IMR-90 (cell line): Measurements from ENCODE around the gene GADD45A. TPM values are rescaled to one million over a fixed set of nuclear protein-coding genes. Genes with fewer than 3 reads are reported as not detected.

ENCODE experiments used
- ATAC-seq: fragments of 200-7000 bp; cut with Tn5 transposase; 2 replicates; pipeline ENCODE4 v1.9.1; 2020; ENCODE audit warnings: low read depth, mild to moderate bottlenecking, moderate library complexity
- Bru-seq: library from RNA; stranded (reverse); fragments of 400-500 nt; gene quantifications from one replicate; lab custom pipeline; 2021; lab: Mats Ljungman, UMichigan
- BruChase-seq, 2 experiments: library from RNA; stranded (reverse); fragments of 400-500 nt; gene quantifications; one replicate each; lab custom pipeline; 2021; lab: Mats Ljungman, UMichigan
- BruUV-seq: library from RNA; stranded (reverse); fragments of 400-500 nt; replicated peaks from 2 replicates; lab custom pipeline; 2021; lab: Mats Ljungman, UMichigan
- CTCF ChIA-PET: fragments of 300-600 bp; formaldehyde crosslinking; extraction: SDS; loops from one replicate; lab custom pipeline; 2021; ENCODE audit warnings: antibody characterized with exemption; lab: Yijun Ruan, JAX
- POLR2A ChIA-PET: fragments of 300-600 bp; sonication (Branson Sonifier 250); formaldehyde crosslinking; loops from one replicate; lab custom pipeline; 2022; ENCODE audit warnings: antibody characterized with exemption; ENCODE audit not compliant: unreplicated experiment; lab: Charles Lee
- DNase-seq: peaks from one replicate; pipeline ENCODE4 v3.0.0; 2013
- H2AFZ ChIP-seq: replicated peaks from 2 replicates; pipeline ENCODE3; 2013; ENCODE audit warnings: low read length, mild to moderate bottlenecking; ENCODE audit not compliant: poor library complexity
- H2AK5ac ChIP-seq: 2 replicates; pipeline ENCODE4 v1.6.1; 2013; ENCODE audit warnings: low read depth, low read length, inconsistent platforms
- H2AK9ac ChIP-seq: replicated peaks from 2 replicates; pipeline ENCODE3; 2013; ENCODE audit warnings: mild to moderate bottlenecking, low read depth, low read length, moderate library complexity; ENCODE audit not compliant: poor library complexity
- H2BK120ac ChIP-seq: 2 replicates; pipeline ENCODE4 v1.6.1; 2013; ENCODE audit warnings: low read depth, low read length, inconsistent platforms
- H2BK15ac ChIP-seq: 3 replicates; pipeline ENCODE4 v1.6.1; 2013; ENCODE audit warnings: low read depth, low read length, inconsistent platforms
- H2BK20ac ChIP-seq: 2 replicates; pipeline ENCODE4 v1.6.1; 2013; ENCODE audit warnings: low read depth, mild to moderate bottlenecking, inconsistent platforms, low read length, moderate library complexity
- H2BK5ac ChIP-seq: 2 replicates; pipeline ENCODE4 v1.6.1; 2013; ENCODE audit warnings: mild to moderate bottlenecking, low read depth, low read length, inconsistent platforms; ENCODE audit not compliant: poor library complexity, severe bottlenecking
- H3K14ac ChIP-seq: replicated peaks from 2 replicates; pipeline ENCODE4 v1.6.1; 2013; ENCODE audit warnings: low read depth, low read length, inconsistent platforms
- H3K18ac ChIP-seq: 2 replicates; pipeline ENCODE4 v1.6.1; 2013; ENCODE audit warnings: low read depth, low read length, control low read depth
- H3K23ac ChIP-seq: 2 replicates; pipeline ENCODE4 v1.6.1; 2013; ENCODE audit warnings: low read depth, low read length, inconsistent platforms
- H3K27ac ChIP-seq: 2 replicates; pipeline ENCODE4 v1.5.1; 2013; ENCODE audit warnings: mild to moderate bottlenecking, control low read depth, low read length; ENCODE audit not compliant: insufficient read depth
- H3K27me3 ChIP-seq: 2 replicates; pipeline ENCODE4 v1.6.1; 2013; ENCODE audit warnings: low read length; ENCODE audit not compliant: control insufficient read depth, insufficient read depth
- H3K36me3 ChIP-seq: 2 replicates; pipeline ENCODE4 v1.6.1; 2013; ENCODE audit warnings: low read length, mixed read lengths; ENCODE audit not compliant: control insufficient read depth, insufficient read depth
- H3K4ac ChIP-seq: 2 replicates; pipeline ENCODE4 v1.6.1; 2013; ENCODE audit warnings: low read depth, low read length, inconsistent platforms
- H3K4me1 ChIP-seq: 2 replicates; pipeline ENCODE4 v1.6.1; 2013; ENCODE audit warnings: low read length, mixed read lengths; ENCODE audit not compliant: control insufficient read depth, insufficient read depth
- H3K4me2 ChIP-seq: 2 replicates; pipeline ENCODE4 v1.6.1; 2013; ENCODE audit warnings: low read depth, mild to moderate bottlenecking, control low read depth, low read length, moderate library complexity
- H3K4me3 ChIP-seq: 2 replicates; pipeline ENCODE4 v1.5.1; 2013; ENCODE audit warnings: low read depth, mild to moderate bottlenecking, control low read depth, low read length, moderate library complexity; ENCODE audit not compliant: insufficient read depth
- H3K56ac ChIP-seq: 2 replicates; pipeline ENCODE4 v1.6.1; 2013; ENCODE audit warnings: low read length, inconsistent platforms; ENCODE audit not compliant: insufficient read depth; ENCODE audit errors: extremely low read depth
- H3K79me1 ChIP-seq, 2 experiments: 2 replicates each; pipeline ENCODE4 v1.6.1; 2013; ENCODE audit warnings: low read length in 2 of 2, inconsistent platforms in 1 of 2, low read depth in 1 of 2
- H3K9ac ChIP-seq: 2 replicates; pipeline ENCODE4 v1.6.1; 2013; ENCODE audit warnings: low read depth, low read length, control low read depth
- H3K9me1 ChIP-seq: 2 replicates; pipeline ENCODE4 v1.6.1; 2013; ENCODE audit warnings: low read length, inconsistent platforms; ENCODE audit not compliant: insufficient read depth
- H3K9me3 ChIP-seq: 2 replicates; pipeline ENCODE4 v1.6.1; 2013; ENCODE audit warnings: low read length; ENCODE audit not compliant: control insufficient read depth, insufficient read depth
- H4K20me1 ChIP-seq: 2 replicates; pipeline ENCODE4 v1.6.1; 2013; ENCODE audit warnings: low read length, inconsistent platforms; ENCODE audit not compliant: insufficient read depth
- H4K5ac ChIP-seq: 2 replicates; pipeline ENCODE4 v1.6.1; 2013; ENCODE audit warnings: mild to moderate bottlenecking, low read depth, low read length, control low read depth
- H4K8ac ChIP-seq, 2 experiments: 2 replicates each; pipeline ENCODE4 v1.6.1; 2013; ENCODE audit warnings: low read depth in 2 of 2, low read length in 2 of 2, control low read depth in 1 of 2, inconsistent platforms in 1 of 2
- H4K91ac ChIP-seq: 2 replicates; pipeline ENCODE4 v1.6.1; 2013; ENCODE audit warnings: low read depth, low read length, inconsistent platforms; ENCODE audit not compliant: insufficient read depth
- BHLHE40 ChIP-seq: fragments of 150-350 bp; IDR thresholded peaks from 2 replicates; pipeline ENCODE4 v1.6.1; 2016; ENCODE audit warnings: mild to moderate bottlenecking, low read depth, low read length
- CHD1 ChIP-seq: IDR thresholded peaks from 2 replicates; pipeline ENCODE4 v1.6.1; 2012; ENCODE audit warnings: low read depth, low read length, improper control_type of control experiment
- CTCF ChIP-seq: conservative IDR thresholded peaks from 2 replicates; pipeline ENCODE4 v1.5.1; 2012; ENCODE audit warnings: mild to moderate bottlenecking, low read depth, low read length, improper control_type of control experiment
- ELK1 ChIP-seq: fragments of 150-350 bp; IDR thresholded peaks from 2 replicates; pipeline ENCODE4 v1.6.1; 2016; ENCODE audit warnings: low read depth, mild to moderate bottlenecking, low read length, moderate library complexity, borderline replicate concordance
- MAFK ChIP-seq: IDR thresholded peaks from 2 replicates; pipeline ENCODE4 v1.6.1; 2012; ENCODE audit warnings: low read depth, low read length, improper control_type of control experiment
- MAZ ChIP-seq: IDR thresholded peaks from 2 replicates; pipeline ENCODE4 v1.6.1; 2012; ENCODE audit warnings: low read depth, mild to moderate bottlenecking, low read length, improper control_type of control experiment, moderate library complexity, borderline replicate concordance
- POLR2A ChIP-seq: IDR thresholded peaks from 2 replicates; pipeline ENCODE4 v1.6.1; 2012; ENCODE audit warnings: mild to moderate bottlenecking, low read depth, low read length
- RAD21 ChIP-seq: IDR thresholded peaks from 2 replicates; pipeline ENCODE4 v1.6.1; 2012; ENCODE audit warnings: low read length, improper control_type of control experiment
- RCOR1 ChIP-seq: IDR thresholded peaks from 2 replicates; pipeline ENCODE4 v1.6.1; 2012; ENCODE audit warnings: mild to moderate bottlenecking, low read length, improper control_type of control experiment; ENCODE audit not compliant: insufficient replicate concordance
- SMC3 ChIP-seq: fragments of 150-350 bp; IDR thresholded peaks from 2 replicates; pipeline ENCODE4 v1.6.1; 2016; ENCODE audit warnings: low read depth, mild to moderate bottlenecking, antibody characterized with exemption, low read length, moderate library complexity
- USF2 ChIP-seq: fragments of 150-350 bp; IDR thresholded peaks from 2 replicates; pipeline ENCODE4 v1.6.1; 2017; ENCODE audit warnings: mild to moderate bottlenecking, antibody characterized with exemption, low read length, low read depth
- WGBS, 2 experiments: methylation state at CpG; one replicate each; pipeline versions ENCODE4 v1.1.5 to v1.1.7; 2013; ENCODE audit warnings: missing lambda C conversion rate in 2 of 2; ENCODE audit not compliant: insufficient read length in 1 of 2; ENCODE audit errors: extremely low coverage in 2 of 2; 5-methylcytosine and 5-hydroxymethylcytosine counted together
- dilution Hi-C: fragments of 300-500 bp; cut with HindIII; formaldehyde crosslinking; loops from one replicate; pipeline ENCODE4 v1.14.3; 2018; ENCODE audit warnings: low sequenced_read_pairs; ENCODE audit not compliant: unreplicated experiment
- in situ Hi-C: fragments of 300-500 bp; cut with MboI; formaldehyde crosslinking; loops from 3 replicates; pipeline ENCODE4 v1.14.3; 2019; ENCODE audit warnings: low sequenced_read_pairs, inconsistent platforms, mixed read lengths
- intact Hi-C: fragments of 100-400 bp; cut with micrococcal nuclease; formaldehyde crosslinking; loops from 2 replicates; pipeline ENCODE4 v1.10.0; 2022
- long read RNA-seq: library from polyadenylated mRNA; unstranded; transcript quantifications from one replicate; pipeline ENCODE4 v2.0.0, GENCODE V29; 2021; ENCODE audit not compliant: unreplicated experiment
- polyA plus RNA-seq, 3 experiments: library from polyadenylated mRNA; depleted of rRNA; stranded (reverse); fragments of >200 nt; gene quantifications; 2 replicates each; pipeline ENCODE4 v1.2.3, GENCODE V29; 2012; ENCODE audit warnings: low replicate concordance in 1 of 3
- total RNA-seq: library from RNA; depleted of rRNA; stranded (reverse); fragments of >200 nt; gene quantifications from 2 replicates; pipeline ENCODE4 v1.2.3, GENCODE V29; 2012; rRNA removed

GADD45A gene
- total RNA-seq (10.9 and 16.7 TPM in 2 replicates), polyA plus RNA-seq (2012; rRNA removed) (114 and 129 TPM in 2 replicates), Bru-seq, nascent RNA (percentile 97 among the genes with signal in this experiment), BruChase-seq, experiment 1, labeled RNA remaining after a 6-hour chase (percentile 78 among the genes with signal in this experiment), BruChase-seq, experiment 2, labeled RNA remaining after a 2-hour chase (percentile 87 among the genes with signal in this experiment)
- 128 and 171 TPM in 2 replicates for polyA plus RNA-seq (2012; cell fraction: cytosol; rRNA removed)
- 210 and 388 TPM in 2 replicates for polyA plus RNA-seq (2012; cell fraction: nucleus; rRNA removed; ENCODE audit: low replicate concordance)
- long read RNA-seq, transcript GADD45A-202 (4 exons, 1,496 nt): major isoform, 90 of 116 reads
- long read RNA-seq, partial matches to known transcripts: 6 of 116 reads
- long read RNA-seq, other reads (novel, unspliced or antisense): 19 of 116 reads

- peaks cover 12% of the 10 kb centered on the region for H3K36me3 ChIP-seq
- POLR2A ChIA-PET: interaction anchor here (0.6 to 2.4 kb wide), 12 partner anchors 10 to 153 kb away, joined by 3 to 11 read pairs (median 4); no protein-coding TSS in a partner anchor
- peak within 1 kb of the TSS; percentile 96 for H2BK120ac ChIP-seq
- H3K23ac ChIP-seq: peak within 1 kb of the TSS; percentile 82
- H3K4me1 ChIP-seq: peaks cover 12% of the 10 kb centered on the region
- H3K4me3 ChIP-seq: peak within 1 kb of the TSS; percentile 99
- intact Hi-C loops: loop anchor here (1.0 to 5.0 kb wide), 4 partner anchors 64 to 427 kb away; no protein-coding TSS in a partner anchor
- H2AK9ac ChIP-seq: peak within 1 kb of the TSS; percentile 99
- H2BK5ac ChIP-seq: peak within 1 kb of the TSS; percentile 99
- peak; percentile 100 for DNase-seq
- in situ Hi-C loops: loop anchor here (25.0 kb wide), 1 partner anchor 123 kb away; no protein-coding TSS in a partner anchor
- H2AK5ac ChIP-seq: peak within 1 kb of the TSS; percentile 91
- ATAC-seq: peak; percentile 87
- peak within 1 kb of the TSS; percentile 98 for H3K27ac ChIP-seq
- H3K4me2 ChIP-seq: peak within 1 kb of the TSS; percentile 97
- H3K27me3 ChIP-seq: no peaks in the 10 kb centered on the region
- H4K20me1 ChIP-seq: peaks cover 21% of the 10 kb centered on the region
- peak within 1 kb of the TSS; percentile 56 to 61 for H4K8ac ChIP-seq
- H3K9ac ChIP-seq: peak within 1 kb of the TSS; percentile 96
- peaks cover 10 to 31% of the 10 kb centered on the region in 2 experiments for H3K79me1 ChIP-seq
- CTCF ChIA-PET: interaction anchor here (1.5 to 2.5 kb wide), 4 partner anchors 75 to 150 kb away, joined by 4 to 15 read pairs (median 12); no protein-coding TSS in a partner anchor
- H4K91ac ChIP-seq: peak within 1 kb of the TSS; percentile 95
- H2AFZ ChIP-seq: peak within 1 kb of the TSS; percentile 86
- H3K9me1 ChIP-seq: peaks cover 7% of the 10 kb centered on the region
- H2BK20ac ChIP-seq: peak within 1 kb of the TSS; percentile 50
- peak within 1 kb of the TSS; percentile 86 for H3K18ac ChIP-seq
- WGBS, 2 experiments: 6% methylated on average over 28 of the region's 39 CpGs; no CpG with 5 or more reads in 1 of the 2 experiments
- peak within 1 kb of the TSS; percentile 92 for H4K5ac ChIP-seq
- H3K14ac ChIP-seq: peak within 1 kb of the TSS; percentile 96
- dilution Hi-C loops: no loop called here
- H3K56ac ChIP-seq: peak within 1 kb of the TSS; percentile 92
- H2BK15ac ChIP-seq: peak within 1 kb of the TSS; percentile 55
- no TSS peak for BruUV-seq
- H3K9me3 ChIP-seq: no peaks in the 10 kb centered on the region
- H3K4ac ChIP-seq: peak within 1 kb of the TSS; percentile 99
- TF ChIP-seq RAD21 (peak; percentile 25), MAZ (peak; percentile 91), ELK1 (no peak), RCOR1 (no peak), POLR2A (peak; percentile 99), BHLHE40 (peak; percentile 59; the same call in 1 of the 2 replicates), MAFK (no peak; the same call in 1 of the 2 replicates), USF2 (no peak; the same call in 1 of the 2 replicates), CHD1 (0 out of 2 replicates have a peak, but pooled peaks have one; percentile 65), CTCF (no peak), SMC3 (no peak; the same call in 1 of the 2 replicates)
Measured at GRCh38 chr1:67685067-67685557, at the start of gene GADD45A. GADD45A (plus strand) TSS chr1:67685201; CDS start chr1:67685495, 294 bp downstream.
